ENCODE measurements around the gene SPATA25. TPM values are rescaled to one million over a fixed set of nuclear protein-coding genes. Genes with fewer than 3 reads are reported as not detected.

Gene SPATA25
- total and polyA plus RNA-seq, 2 donors (not counting 3 experiments of a cell fraction or from before 2014, with no cell fraction given): 0.69 to 1.3 TPM

GRCh38 chr20:45894797-45895196 is 7.4 kb upstream of the SPATA25 start:
- Histone ChIP-seq H3K9me1 (replicated peaks; ENCODE audit: control insufficient read depth, extremely low read depth, insufficient read depth, low read length) (no peaks in the 10 kb centered on the region), H3K79me2 (ENCODE audit: control insufficient read depth, insufficient read depth, low read length) (no peaks in the 10 kb centered on the region), H3K4me1 (ENCODE audit: control insufficient read depth, extremely low read depth, insufficient read depth, low read length) (peaks cover 22% of the 10 kb centered on the region), H3K9me3 (replicated peaks; ENCODE audit: control insufficient read depth, insufficient read depth, low read length) (no peaks in the 10 kb centered on the region), H3K27me3 (ENCODE audit: control insufficient read depth in 2 of 2, insufficient read depth in 2 of 2, low read length in 2 of 2) (no peaks in the 10 kb centered on the region), H3K36me3 (ENCODE audit: control insufficient read depth in 2 of 2, extremely low read depth in 1 of 2, insufficient read depth in 2 of 2, low read length in 2 of 2) (peaks cover 4 to 31% of the 10 kb centered on the region in 2 experiments), H2AFZ (ENCODE audit: low read depth, low read length) (no peak overlapping the region), H3K9ac (replicated peaks; ENCODE audit: extremely low read depth, insufficient read depth, low read length) (no peak overlapping the region), H3K4me3 (replicated peaks in 1 of 3; ENCODE audit: insufficient read depth in 1 of 3, low read depth in 1 of 3, low read length in 3 of 3) (no peak overlapping the region), H4K20me1 (replicated peaks; ENCODE audit: control insufficient read depth, extremely low read depth, insufficient read depth, low read length) (no peaks in the 10 kb centered on the region), H3K27ac (ENCODE audit: insufficient read depth, low read depth, low read length) (no peak overlapping the region), H3K4me2 (ENCODE audit: insufficient read depth, low read length) (no peak overlapping the region)
- dilution Hi-C loops (cut with MboI; ENCODE audit: extremely low pct_ligation_motif_present, low sequenced_read_pairs): no loop called here
- CTCF ChIA-PET: no interaction called here
- POLR2A ChIA-PET: no interaction called here
- BruUV-seq (replicated peaks): no TSS peak
- DNase-seq (ENCODE audit: low read depth, low spot score) (no peak), FAIRE-seq (no peak)
- TF ChIP-seq MYC (IDR thresholded peaks at IDR 0.05; ENCODE audit: low read depth, low read length) (no peak), POLR2AphosphoS5 (IDR thresholded peaks at IDR 0.05; ENCODE audit: insufficient read depth, low read depth, low read length) (peak; percentile 18), JUN (IDR thresholded peaks at IDR 0.05; ENCODE audit: borderline replicate concordance, insufficient read depth, insufficient read length, low read depth) (no peak), POLR2A (IDR thresholded peaks at IDR 0.05; ENCODE audit: low read depth, low read length) (no peak)
- intact Hi-C loops (cut with micrococcal nuclease): no loop called here

- no TSS peak for BruUV-seq (replicated peaks)
- H3K36me3 ChIP-seq (ENCODE audit: control insufficient read depth in 2 of 2, extremely low read depth in 1 of 2, insufficient read depth in 2 of 2, low read length in 2 of 2): peaks cover 4 to 28% of the 10 kb centered on the region in 2 experiments
- H3K4me1 ChIP-seq (ENCODE audit: control insufficient read depth, extremely low read depth, insufficient read depth, low read length): peaks cover 22% of the 10 kb centered on the region
- POLR2A ChIA-PET: no interaction called here
- intact Hi-C loops (cut with micrococcal nuclease) (no loop called here), dilution Hi-C loops (cut with MboI; ENCODE audit: extremely low pct_ligation_motif_present, low sequenced_read_pairs) (no loop called here)
- no peak overlapping the region for H3K27ac ChIP-seq (ENCODE audit: insufficient read depth, low read depth, low read length)
- no peak for FAIRE-seq
- no peaks in the 10 kb centered on the region for H3K27me3 ChIP-seq (ENCODE audit: control insufficient read depth in 2 of 2, insufficient read depth in 2 of 2, low read length in 2 of 2)
- no peak overlapping the region for H3K4me2 ChIP-seq (ENCODE audit: insufficient read depth, low read length)
- DNase-seq (ENCODE audit: low read depth, low spot score): no peak
- no peaks in the 10 kb centered on the region for H4K20me1 ChIP-seq (replicated peaks; ENCODE audit: control insufficient read depth, extremely low read depth, insufficient read depth, low read length)
- H2AFZ ChIP-seq (ENCODE audit: low read depth, low read length): no peak overlapping the region
- H3K79me2 ChIP-seq (ENCODE audit: control insufficient read depth, insufficient read depth, low read length): no peaks in the 10 kb centered on the region
- CTCF ChIA-PET: no interaction called here
- no peaks in the 10 kb centered on the region for H3K9me1 ChIP-seq (replicated peaks; ENCODE audit: control insufficient read depth, extremely low read depth, insufficient read depth, low read length)
- TF ChIP-seq EZH2 (IDR thresholded peaks at IDR 0.05; ENCODE audit: borderline replicate concordance, low read depth, low read length, severe bottlenecking) (no peak), GATA2 (IDR thresholded peaks at IDR 0.05; ENCODE audit: insufficient read depth, insufficient read length, low read depth, low read length) (no peak), FOS (IDR thresholded peaks at IDR 0.05; ENCODE audit: borderline replicate concordance, insufficient read depth, low read length) (no peak), MYC (IDR thresholded peaks at IDR 0.05; ENCODE audit: low read depth, low read length) (no peak), POLR2A (IDR thresholded peaks at IDR 0.05; ENCODE audit: low read depth, low read length) (no peak), POLR2AphosphoS5 (IDR thresholded peaks at IDR 0.05; ENCODE audit: insufficient read depth, low read depth, low read length) (no peak), JUN (IDR thresholded peaks at IDR 0.05; ENCODE audit: borderline replicate concordance, insufficient read depth, insufficient read length, low read depth) (no peak)
- TF ChIP-seq, protein P1, sequence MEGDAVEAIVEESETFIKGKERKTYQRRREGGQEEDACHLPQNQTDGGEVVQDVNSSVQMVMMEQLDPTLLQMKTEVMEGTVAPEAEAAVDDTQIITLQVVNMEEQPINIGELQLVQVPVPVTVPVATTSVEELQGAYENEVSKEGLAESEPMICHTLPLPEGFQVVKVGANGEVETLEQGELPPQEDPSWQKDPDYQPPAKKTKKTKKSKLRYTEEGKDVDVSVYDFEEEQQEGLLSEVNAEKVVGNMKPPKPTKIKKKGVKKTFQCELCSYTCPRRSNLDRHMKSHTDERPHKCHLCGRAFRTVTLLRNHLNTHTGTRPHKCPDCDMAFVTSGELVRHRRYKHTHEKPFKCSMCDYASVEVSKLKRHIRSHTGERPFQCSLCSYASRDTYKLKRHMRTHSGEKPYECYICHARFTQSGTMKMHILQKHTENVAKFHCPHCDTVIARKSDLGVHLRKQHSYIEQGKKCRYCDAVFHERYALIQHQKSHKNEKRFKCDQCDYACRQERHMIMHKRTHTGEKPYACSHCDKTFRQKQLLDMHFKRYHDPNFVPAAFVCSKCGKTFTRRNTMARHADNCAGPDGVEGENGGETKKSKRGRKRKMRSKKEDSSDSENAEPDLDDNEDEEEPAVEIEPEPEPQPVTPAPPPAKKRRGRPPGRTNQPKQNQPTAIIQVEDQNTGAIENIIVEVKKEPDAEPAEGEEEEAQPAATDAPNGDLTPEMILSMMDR (IDR thresholded peaks at IDR 0.05; ENCODE audit: extremely low read depth in 1 of 2, insufficient read depth in 1 of 2, low read depth in 1 of 2, low read length in 2 of 2): no peak
- TF ChIP-seq, protein P2, sequence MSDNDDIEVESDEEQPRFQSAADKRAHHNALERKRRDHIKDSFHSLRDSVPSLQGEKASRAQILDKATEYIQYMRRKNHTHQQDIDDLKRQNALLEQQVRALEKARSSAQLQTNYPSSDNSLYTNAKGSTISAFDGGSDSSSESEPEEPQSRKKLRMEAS (IDR thresholded peaks at IDR 0.05; ENCODE audit: insufficient read depth, insufficient read length): no peak
- H3K9me3 ChIP-seq (replicated peaks; ENCODE audit: control insufficient read depth, insufficient read depth, low read length): no peaks in the 10 kb centered on the region
- no peak overlapping the region for H3K9ac ChIP-seq (replicated peaks; ENCODE audit: extremely low read depth, insufficient read depth, low read length)
- no peak overlapping the region for H3K4me3 ChIP-seq (replicated peaks in 1 of 3; ENCODE audit: insufficient read depth in 1 of 3, low read depth in 1 of 3, low read length in 3 of 3)
These were observed 6.4 kb upstream of the SPATA25 start for GRCh38 chr20:45893831-45894230.
